H4 (cell line): ENCODE data around the gene TRPV2. TPM values are rescaled to one million over a fixed set of nuclear protein-coding genes. Genes with fewer than 3 reads are reported as not detected.
"Not testable (repeated sequence)": the region's sequence is repeated elsewhere in the genome, so short reads cannot be mapped to it uniquely, and the experiment has no call there.

Experiments used
- DNase-seq: peaks from one replicate; pipeline ENCODE4 v3.0.0-alpha.2; 2015; ENCODE audit warnings: low spot score
- total RNA-seq: library from RNA; depleted of rRNA; stranded (reverse); fragments of >200 nt; shearing (Covaris generic); gene quantifications from 2 replicates; pipeline ENCODE4 v1.2.3, GENCODE V29; 2014

Gene TRPV2
- total RNA-seq, 1 experiment from 2014 or later, result 5.5 TPM

DNA sequence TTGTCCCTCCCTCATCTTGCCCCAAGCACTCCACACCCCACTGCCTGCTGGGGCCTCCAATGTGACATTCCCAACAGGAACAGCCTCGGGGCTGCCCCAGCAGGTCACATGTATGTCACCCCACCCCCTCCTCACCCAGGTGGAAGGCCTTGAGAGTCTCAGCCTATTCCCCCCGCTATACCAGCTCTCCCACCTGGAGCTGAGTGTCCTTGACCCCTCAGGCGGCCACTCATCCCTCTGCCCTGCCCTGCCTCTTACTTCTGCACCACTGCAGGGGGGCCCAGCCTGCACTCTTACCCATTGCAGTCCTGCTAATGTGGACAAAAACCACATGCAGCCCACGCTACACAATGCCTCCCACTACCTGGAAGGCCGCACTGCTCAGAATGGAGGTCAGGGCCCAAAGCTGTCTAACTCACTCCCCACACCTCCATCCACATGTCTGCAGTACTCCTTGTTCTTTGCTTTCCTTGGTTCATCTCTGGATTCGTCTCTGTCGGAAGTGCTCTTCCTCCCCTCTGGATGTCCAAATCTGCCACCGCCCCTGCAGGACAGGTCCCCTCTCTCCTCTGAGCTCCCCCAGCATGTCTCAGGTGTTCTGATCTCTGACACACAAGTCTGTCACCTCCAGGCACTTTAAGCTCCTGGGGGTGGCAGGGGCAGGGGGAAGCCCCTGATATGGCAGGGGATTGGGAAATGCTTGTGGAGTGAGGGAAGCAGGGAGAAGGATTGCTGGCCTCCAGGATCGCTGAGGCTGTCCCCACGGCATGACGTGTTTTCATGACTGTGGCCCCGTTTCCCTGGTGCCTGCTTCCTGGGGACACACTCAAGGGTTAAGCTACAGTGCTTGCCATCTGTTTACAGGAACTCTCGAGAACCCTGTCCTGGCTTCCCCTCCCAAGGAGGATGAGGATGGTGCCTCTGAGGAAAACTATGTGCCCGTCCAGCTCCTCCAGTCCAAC lies 20.8 kb downstream of the TRPV2 start:
- no peak for DNase-seq

DNA sequence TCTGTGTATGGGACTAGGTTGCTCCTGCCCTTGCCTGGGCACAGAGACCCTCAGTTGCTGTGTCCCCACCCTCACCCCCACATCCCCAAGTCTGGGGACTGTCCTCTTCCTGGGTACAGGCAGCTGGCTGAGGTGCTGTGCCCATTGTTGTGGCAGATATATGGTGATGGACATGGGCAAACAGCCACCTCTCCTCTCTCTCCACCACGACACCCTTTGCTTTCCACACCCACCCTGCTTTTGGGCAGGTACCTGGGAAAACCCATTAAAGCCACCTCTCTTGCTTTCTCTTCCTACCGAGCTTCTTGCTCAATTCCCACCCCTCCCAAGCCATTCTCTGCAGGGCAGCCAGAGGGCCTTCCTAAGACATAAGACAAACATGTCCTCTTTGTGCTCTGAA lies 21.7 kb downstream of the TRPV2 start:
- DNase-seq, result no peak

DNA sequence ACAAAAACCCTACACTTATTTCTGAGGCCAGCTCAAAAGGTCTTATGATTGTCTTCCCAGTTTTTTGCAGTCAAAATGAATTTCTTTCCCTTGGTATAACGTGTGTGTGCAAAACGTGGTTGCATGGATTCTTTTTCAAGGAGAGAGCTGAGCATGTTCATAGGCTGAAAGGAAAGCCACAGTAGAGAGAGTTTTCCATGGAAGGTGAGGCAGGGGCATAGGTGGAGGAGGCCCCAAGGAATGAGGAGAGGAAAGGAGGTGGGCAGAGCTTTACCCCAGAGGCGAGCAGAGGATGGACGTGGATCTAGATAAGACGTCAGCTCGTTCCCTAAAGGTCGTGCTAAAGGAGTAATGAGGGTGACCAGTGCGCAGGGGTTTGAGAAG lies 22.8 kb downstream of the TRPV2 start:
- no peak for DNase-seq

DNA sequence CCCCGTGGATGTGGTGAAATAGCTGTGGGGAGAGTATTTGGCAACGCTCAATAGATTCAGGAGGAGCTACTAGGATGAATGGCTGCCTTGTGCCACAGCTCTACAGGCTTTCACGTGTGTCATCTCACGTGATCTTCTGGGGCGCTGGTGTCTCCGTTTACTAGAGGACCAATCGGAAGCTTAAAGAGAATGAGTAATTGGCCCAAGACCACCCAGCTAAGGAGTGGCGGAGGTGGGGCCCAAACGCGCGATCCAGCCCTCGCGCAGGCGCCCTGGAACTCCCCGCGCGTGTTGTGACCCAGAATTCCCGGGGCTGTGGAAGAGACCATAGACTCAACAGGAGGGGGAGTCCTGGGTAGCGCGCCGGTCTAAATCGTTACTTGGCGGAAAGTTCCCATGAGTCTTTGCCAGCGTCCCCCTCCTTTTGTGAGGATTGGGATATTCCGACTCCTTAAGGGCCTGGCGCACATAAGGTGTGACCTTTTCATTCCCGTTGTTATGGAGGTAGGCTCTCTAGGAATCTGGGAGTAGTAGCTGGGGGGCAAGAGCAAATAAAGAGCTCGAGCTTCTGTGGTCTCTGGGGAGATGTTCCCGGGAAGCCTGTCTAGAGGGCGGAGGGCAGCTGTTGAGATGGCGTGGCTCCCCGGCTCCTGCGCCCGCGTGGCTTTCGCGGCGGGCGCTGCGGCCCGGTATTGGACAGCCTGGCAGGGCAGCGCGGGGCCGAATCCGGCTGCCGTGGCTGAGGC lies 23.4 kb downstream of the TRPV2 start:
- DNase-seq, result peak; percentile 99

DNA sequence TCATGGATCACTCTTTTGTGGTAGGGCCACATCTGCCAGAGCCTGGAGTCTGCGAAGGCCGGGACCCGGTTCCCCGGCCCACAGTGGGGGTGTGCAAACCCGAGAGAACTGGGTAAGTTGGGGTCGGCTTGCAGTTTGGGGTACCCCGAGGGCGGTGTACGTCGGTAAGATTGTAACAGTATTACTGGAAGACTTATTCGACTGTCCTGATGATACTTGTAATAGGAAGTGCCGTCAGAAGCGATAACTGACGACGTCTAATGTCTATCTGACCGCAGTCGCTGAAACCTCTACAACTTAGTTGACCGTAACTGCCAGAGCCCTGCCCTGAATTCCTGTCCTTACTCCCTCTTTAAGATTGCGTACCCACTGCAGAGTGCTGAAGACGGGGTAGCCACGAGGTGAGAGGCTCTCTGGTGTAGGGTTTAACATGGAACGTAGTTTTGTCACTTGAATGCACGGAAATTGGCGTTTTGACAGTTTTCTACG lies 24.0 kb downstream of the TRPV2 start:
- no peak for DNase-seq

DNA sequence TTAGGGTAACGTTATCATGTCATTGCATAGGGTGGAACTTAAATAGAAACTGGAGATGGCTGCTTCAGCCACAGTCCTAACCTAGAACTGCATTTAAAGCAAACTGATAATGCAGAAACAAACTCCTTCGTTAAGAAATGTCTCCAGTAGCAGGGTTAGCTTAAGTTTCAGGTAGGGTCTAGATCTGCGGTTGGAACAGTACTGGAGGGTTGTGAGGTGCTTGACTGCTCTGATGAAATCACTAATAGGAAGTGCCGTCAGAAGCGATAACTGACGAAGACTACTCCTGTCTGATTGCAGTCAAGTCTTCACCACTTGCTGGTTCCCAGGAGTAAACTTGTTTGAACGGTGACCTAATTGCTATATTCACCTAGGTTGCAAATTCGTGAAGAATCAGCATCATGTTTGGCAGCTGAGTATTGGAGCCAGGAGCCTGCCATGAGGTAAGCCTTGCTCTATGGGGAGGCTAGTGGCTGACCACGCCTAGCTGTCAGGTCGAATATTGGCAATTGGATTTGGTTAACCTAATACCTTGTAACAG lies 24.5 kb downstream of the TRPV2 start:
- DNase-seq, result no peak

DNA sequence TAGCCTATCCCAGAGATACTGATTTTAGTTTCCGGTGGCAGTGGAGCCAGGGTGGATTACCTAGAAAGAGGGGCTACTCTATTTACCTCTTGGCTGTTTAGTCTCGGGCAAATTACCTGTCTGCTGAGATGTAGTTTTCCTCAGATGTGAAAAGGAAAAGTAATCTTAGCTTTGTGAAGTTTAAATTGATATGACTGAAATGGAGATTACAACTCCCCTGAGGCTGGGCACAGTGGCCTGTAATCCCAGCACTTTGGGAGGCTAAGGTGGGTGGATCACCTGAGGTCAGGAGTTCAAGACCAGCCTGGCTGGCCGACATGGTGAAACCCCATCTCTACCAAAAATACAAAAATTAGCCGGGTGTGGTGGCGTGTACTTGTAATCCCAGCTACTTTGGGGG lies 25.0 kb downstream of the TRPV2 start:
- not testable (repeated sequence) for DNase-seq

DNA sequence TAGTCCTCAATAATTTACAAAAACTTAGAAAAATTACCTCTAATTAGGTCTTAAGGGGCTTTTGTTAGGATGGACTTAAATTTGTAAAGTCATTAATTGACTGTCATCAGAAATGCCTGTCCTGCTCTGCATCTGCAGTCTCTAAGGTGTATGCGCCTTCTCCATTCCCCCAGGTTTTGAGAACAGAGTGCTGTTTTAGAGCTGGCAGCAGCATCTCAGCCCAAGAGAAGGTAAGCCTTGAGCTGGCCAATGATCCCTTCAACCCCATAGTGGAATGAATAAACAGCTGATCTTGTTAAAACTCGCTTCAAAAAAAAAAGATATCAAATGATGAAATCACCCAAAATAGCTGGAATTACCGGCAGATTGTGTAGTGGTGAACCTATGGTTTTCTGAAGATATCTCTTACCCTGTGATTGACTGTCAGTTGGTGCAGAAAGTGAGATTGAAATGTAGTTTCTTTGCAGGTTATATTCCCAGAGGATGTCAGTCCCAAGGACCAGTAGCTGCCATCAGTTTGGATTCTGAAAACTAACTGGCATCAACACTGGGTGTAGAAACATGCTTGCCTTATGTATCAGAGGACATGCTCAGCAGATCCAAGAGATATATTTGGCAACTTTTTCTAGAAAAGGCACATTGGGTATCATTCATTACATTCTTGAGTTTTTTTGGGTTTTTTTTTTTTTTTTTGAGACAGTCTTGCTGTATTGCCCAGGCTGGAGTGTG lies 25.7 kb downstream of the TRPV2 start:
- no peak for DNase-seq

DNA sequence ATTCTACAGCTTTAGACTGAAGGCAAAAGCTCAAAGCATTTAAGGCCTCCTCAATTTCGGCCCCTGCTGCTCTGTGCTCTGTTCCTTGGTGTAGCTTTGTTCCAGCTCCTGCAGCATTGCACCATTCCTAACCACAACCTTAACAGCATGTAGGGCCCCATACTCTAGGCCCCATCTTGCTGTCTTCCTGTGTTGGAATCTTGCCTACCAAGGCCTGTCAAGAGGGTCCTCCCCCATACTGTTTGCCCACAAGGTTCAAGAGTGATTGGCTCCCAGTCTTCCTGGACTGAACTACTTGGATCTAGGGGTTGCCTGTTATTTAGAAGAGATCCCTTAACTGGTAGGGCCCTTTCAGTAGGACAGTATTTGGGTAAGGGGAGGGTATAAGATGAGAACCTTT lies 26.8 kb downstream of the TRPV2 start:
- peak; percentile 55 for DNase-seq

DNA sequence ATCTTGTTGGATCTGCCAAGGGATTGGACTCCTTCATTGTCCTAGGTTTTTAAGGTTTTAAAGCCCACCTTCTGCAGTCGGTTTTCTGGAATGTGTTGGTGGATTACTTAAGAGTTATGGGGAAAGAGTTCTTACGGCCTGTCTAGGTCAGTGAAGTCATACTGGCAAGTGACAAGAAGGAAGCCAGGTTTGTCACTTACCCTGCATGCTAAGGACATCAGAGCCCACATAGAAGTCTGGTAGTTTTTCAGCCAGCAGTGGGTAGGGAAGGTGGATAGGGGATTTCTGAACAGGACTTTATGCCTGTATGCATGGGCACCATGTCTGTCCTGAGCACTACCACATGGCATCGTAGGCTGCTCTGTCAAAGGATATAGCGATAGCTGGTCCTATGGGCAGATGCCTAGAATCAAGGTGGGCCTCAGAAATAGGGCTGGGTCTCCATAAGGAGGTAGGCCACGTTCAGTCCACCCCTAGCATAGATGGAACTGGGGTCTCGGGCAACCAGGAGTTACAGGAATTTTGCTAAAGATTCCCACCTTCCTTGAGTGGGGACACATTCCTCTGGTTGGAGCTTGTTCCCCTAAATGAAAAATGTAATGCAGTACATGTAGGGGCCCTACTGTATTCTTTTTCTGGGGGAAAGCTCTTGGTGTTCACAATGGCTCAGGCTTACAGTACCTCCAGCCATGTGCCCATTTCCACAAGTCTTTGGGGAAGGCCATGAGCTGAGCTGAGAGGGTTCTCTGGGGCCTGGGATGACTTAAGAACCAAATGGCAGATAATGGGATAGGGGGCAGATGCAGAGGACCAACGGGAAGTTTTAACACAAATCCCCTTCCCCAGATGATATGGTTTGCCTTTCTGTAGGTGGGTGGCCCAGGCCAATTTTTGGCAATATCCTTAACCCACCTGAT lies 27.5 kb downstream of the TRPV2 start:
- no peak for DNase-seq

DNA sequence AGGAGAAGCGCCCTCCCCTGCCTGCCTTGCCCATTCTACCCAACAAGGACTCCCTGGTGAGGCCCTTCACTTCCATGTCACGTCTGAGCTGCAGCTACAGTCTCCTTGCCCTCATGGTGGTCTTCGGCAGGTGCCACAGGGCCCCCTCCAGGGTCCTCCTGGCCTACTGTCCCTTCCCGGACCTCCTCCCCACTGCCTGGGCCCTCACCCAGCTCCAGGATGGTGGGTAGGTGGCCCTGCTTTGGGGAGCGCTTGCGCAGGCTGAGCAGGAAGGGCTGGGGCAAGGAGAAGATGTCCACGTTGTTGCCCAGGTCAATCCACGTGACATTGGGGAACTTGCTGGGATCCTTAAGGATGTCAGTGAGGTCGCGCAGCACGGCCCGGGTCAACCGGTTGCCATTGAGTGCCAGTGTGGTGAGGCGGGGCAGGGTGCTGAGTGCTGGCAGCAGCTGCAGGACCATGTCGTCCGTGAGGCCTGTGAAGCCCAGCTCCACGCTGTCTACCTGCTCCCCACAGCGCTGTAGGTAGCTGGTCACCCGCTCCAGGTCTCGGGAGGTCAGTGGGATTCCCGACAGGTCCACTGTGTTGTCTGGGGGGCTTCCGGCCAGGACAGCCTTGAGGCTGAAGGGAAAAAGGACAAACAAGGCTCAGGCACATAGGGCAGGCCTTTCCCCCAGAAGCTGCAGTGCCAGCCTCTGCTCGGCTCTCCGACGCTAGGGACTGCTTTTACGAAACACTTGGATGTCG lies 28.3 kb downstream of the TRPV2 start:
- DNase-seq, result no peak

DNA sequence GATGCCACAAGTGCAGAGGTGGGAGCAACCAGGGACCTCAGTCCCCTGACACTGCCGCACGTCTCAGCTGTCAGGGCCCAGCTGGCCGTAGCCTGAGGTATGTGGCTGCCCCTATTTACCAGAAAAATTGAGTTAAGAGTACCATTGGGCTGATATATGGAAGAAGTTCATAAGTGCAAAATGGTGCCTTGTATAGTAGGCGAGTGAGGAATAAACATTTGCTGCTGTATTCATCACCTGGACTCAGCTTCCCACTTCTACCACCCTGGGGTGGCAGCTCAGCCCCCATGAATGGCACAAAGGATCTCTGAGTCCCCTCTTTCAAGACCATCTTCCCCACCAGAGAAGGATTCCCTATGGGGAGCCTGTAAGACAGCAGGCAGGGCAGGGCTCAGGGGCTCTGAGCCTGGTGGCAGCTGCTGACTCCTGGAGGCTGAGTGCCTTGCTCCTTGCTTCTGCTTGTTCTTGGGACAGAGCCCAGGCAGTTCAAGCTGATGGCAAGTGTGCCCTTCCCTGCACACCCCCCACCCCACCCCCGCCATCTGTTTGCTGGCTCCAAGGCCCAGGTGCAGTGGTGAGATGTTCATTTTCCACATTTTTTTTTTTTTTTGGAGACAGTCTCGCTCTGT lies 29.0 kb downstream of the TRPV2 start:
- DNase-seq, result no peak

DNA sequence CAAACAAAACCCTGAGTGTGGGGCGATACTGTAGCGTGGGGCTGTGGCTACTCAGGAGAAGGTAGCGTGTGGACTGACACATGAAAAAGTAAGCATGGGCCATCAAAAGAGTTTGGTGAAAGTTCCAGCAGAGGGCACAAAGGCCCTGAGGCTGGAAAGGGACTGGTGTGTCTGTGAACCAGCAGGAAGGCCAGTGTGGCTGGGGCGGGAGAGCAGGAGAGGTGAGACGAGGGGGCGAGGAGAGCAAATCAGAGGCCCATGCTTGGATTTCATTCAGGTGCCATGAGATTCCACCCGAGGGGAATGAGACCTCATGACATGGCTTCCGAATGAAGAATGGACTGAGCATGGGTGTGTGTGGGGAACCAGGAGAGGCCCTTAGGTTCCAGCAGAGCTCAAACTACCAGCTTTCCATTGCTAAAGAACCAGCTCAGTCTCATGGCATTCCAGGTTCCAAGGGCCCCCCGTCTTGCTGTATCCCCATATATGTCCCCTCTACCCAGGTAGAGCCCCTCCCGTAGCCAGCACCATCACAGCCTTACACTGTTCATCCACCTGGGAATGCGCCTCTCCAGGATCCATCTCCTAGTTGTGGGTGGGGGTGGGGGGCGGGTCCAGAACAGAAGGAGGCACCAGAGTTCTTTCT lies 31.1 kb downstream of the TRPV2 start:
- no peak for DNase-seq

DNA sequence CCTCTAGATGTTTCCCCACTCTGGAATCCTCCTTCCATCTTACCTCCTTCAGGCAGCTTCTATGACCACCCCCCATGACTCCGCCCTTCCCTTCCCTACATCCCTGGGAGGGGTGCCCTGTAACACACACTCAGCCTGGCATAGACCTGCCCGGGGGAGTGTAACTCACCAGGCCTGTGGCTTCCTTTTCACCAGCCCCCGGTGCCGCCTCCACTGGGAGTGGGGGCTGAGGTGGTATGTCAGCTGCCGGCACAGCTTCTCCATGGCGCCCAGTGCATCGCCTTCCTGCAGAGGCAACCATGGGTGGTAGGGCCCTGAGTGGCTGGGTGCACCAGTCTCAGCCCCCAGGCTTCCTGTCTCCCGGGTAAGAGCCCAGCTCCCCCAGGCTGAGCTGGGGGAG lies 32.3 kb downstream of the TRPV2 start:
- DNase-seq, result no peak

DNA sequence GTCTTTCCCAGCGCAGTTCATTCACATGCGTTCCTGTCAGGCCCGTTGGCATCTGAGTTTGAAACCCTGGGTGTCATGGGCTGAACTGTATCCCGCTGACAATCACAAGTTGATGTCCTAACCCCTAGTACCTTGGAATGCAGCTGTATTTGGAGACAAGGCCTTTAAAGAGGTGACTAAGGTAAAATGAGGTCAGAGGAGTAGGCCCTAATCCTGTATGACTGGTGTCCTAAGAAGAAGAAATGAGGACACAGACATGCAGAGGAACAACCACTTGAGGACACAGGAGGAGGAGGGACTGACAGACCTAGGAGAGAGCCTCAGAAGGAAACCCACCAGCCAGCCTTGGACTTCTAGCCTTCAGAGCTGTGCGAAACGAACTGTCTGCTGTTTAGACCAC lies 33.1 kb downstream of the TRPV2 start:
- no peak for DNase-seq

DNA sequence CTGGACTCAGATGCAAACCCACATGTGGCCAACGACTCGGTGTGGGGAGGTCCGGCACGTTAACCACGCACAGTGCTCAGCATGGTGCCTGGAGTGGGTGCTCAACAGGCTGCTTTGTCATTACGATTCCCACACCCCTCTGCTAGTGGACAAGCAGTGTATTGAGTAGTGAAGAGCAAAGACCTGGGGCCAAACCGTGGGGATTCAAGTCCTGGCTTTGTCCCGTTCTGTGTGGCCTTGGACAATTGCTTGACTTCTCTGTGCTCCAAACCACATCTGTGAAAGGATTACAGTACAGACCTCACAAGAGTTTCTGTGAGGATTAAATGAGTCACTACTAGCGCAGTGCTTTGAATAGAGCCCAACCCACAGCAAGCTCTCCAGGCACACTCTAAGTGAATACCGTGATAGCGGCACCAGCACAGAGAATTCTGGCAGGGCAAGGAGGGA lies 33.8 kb downstream of the TRPV2 start:
- DNase-seq, result no peak

DNA sequence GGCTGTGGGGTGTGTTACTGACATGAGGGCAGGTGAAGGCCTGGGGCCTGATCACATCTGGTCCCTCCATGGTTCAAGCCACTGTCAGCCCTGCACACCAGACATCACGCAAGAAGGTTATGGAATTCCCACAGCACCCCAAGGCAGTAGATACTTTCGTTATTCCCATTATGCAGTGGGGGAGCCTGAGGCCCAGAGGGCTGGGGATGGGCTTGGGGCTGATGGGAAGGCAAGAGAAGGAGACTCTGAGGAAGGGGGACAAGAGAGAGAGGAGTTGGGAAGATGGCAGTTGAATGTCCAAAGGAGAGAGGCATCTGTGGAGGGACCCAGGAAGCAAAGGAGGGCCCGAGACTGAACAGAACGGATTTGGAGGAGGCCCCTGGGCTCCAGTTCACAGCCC lies 34.7 kb downstream of the TRPV2 start:
- no peak for DNase-seq

DNA sequence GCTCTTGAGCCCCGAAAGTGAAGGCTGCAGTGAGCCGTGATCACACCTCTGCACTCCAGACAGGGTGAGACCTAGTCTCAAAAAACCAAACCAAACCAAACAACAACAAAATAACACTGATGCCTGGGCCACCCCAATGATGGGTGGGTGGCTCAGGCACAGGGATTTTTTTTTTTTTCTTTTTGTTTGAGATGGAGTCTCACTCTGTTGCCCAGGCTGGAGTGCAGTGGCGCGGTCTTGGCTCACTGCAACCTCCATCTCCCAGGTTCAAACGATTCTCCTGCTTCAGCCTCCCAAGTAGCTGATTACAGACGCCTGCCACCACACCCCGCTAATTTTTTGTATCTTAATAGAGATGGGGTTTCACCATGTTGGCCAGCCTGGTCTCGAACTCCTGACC lies 36.9 kb downstream of the TRPV2 start:
- not testable (repeated sequence) for DNase-seq

DNA sequence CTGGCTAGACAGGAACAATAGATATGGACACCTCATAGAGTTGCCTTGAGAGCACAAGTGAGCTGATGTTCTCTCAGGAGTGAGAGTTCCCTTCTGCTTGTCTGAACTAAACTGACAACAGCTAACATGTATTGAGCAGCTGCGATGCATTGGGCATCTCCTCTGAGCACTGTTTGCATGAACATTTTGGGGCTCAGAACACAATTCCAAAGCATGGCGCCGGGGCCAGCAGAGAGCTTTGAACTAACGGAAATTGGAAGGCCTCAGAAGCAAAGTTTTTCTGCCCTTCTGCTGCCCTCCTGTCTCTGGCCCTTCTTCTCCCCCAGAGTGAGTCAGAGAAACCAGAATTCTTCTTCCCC lies 38.1 kb downstream of the TRPV2 start:
- DNase-seq, result no peak
